Eye (tissue), 1 donor: Measurements from ENCODE around the gene PTPRE.
A peak's percentile ranks its signal among the peaks of the same experiment; 100 is the strongest.

Experiments used
- DNase-seq: peaks from one replicate; pipeline ENCODE4 v3.0.0-alpha.2; 2015

Gene PTPRE

DNA sequence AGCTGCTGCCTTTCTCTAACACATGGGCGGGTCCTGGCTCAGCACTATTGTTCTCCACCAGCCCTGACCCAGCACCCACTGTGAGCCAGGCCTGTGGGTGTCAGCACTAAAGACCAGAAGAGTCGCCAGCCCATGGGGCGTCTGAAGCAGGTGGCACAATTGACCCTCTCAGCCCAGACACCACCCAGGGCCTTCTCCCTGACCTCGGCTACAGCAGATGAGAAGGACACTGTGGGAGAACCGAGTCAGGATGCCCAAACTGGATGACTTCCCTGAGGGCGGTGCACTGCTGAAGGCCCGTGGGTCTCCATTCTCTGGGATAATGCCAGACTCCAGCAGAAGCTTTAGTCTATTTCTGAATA, 122.4 kb downstream of the PTPRE start:
- no peak for DNase-seq

DNA sequence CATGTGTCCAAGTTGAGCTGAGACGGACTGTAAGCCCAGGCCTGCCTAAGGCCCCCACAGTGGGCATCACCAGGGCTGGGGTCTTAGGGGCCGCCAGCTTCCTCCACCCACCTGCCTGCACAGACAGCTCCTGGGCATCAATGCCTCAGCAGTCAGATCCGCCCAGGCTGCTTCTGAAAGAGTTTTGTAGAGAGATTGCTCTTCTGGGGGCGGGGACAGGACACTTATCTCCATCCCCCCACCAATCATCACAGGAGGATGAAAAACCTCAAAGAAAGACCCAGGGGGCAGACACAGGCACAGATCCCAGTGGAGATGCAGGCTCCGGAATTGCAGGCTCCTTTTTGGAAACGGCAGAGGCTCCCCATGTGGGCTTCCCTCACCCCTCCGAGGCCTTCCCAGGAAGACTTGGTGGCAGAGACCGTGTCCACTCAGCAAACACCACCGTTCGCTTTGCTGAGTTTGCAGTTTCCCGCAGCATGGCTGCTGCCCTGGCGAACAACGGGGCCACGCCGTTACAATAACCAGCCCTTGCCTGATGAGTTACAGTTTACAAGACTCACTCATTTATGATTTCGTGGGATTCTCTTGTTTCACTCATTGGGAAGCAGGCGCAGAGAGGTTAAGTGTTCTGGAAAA, 122.9 kb downstream of the PTPRE start:
- no peak for DNase-seq

- DNase-seq, result no peak
Measured at GRCh38 chr10:128030498-128031072, 123.7 kb downstream of the PTPRE start.

GRCh38 chr10:128031216-128031615, 124.3 kb downstream of the PTPRE start:
- DNase-seq, result no peak

DNA sequence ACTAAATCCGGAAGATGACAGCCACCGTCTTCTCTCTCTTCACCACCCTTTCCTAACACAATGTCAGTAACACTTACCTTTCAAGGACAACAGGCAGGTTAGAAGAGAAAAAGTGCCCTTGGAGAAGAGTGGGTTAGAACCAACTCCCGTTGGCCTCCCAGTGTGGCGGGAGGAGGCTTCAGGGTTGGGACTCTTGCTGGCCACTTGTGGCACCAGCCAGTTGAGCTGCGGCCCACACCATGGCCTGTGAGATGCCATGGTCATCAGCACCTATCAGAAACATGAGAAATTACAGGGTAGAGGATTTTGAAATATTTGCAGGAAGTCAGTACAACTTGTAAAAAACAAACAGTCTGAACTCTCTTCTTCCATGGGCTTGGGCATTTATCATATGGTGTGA, 125.6 kb downstream of the PTPRE start:
- no peak for DNase-seq

- DNase-seq, result no peak
Measured at GRCh38 chr10:128035557-128035973, 128.7 kb downstream of the PTPRE start.

DNA sequence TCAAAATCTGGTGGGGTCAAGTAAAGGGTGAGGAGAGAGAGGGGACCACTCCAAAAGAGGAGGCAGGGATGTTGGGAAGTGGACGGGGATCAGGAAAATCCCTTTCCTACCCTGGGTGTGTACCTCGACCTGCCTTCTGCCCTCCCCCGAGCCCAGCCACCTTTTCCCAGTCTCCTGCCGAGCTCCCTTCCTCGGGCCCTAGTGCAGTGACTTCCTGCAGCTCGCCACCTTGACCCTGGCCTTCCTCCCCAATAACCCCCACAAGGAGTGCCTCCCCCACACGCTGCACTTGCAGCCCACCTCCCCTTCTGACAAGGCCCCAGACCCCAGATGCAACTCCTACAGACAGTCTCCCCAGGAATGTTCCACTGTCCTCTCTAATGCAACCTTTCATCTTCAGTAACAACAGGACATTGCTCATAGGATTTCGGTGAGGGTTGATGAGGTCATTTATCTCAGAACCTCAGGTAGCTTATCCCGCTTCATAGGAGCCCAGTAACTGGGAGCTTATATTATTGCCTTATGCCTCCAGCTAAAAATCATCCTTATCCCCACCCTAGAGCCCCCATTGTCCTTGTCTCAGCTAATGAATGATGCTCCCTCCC, 129.2 kb downstream of the PTPRE start:
- no peak for DNase-seq

DNA sequence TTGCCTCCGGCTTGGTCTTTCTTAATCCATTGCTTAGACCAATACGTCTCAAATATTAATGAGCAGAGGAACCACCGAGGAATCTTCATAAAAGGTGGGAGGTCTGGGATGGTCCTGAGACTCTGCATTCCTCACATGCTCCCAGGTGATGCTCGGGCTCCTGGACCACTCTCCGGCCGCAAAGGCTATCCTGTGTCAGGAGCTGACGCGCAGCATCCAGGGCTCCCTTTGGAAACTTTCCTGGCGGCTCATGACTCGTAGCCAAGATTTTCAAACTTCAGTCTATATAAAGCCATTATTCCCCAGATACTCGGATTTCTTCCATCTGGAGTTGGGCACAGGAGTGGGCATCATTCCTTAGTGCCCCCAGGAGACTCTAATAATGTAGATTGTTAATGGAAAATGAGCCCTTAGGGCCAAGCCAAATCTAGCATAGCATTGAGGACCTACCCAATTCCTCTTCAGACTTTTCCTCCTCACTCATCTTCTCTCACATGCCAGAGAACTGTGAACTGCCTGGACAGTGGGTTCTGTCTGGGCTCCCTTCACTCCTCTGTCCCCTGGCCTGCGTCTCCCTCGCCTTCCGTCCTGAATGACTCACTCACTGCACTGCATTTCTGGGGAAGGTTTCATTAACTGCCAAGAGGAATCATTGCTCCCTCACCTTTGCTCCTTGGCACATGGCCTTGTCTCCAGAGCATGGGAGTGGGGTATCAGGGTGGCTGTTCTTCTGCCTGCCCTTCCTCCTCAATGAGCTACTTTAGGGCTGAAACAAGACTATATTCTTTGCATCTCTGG, 130.0 kb downstream of the PTPRE start:
- no peak for DNase-seq

- no peak for DNase-seq
Measured at GRCh38 chr10:128040096-128040495, 133.2 kb downstream of the PTPRE start.

DNA sequence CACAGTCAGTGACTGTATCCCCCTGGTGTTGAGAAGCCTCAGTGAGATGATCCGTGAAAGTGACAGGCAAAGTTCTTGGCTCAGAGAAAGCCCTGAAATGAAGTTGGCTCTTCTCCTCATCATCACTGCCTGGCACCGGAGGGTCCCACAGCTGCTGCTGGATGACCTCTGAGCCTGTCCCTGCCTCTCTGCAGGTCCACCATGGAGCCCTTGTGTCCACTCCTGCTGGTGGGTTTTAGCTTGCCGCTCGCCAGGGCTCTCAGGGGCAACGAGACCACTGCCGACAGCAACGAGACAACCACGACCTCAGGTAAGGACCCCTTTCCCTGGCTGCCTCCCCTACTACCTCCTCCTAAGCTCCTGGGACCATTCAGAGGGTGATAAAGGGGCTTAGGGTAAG, 133.8 kb downstream of the PTPRE start:
- no peak for DNase-seq

DNA sequence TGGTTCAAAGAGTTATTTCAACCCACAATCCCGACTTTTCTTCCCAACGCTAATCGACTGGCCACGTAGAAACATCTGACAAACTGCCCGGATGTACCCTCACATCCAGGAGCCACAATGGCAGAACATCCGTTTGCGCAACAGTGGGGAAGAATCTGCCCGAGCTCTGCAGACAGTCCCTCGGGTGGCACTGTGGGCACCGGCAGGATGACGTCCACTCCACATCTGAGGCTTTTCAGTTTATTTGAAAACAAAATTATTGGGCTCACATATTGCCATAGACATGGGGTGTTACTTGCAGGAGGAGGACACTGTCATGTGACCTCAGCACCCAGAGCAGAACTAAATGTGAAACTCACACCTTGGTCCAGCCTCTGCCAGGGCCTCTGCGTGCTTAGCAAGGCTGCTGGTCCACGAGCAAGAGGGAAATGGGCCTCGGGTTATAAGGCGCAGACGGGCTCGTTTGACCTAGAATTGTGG, 135.3 kb downstream of the PTPRE start:
- no peak for DNase-seq

GRCh38 chr10:128043259-128044045, 136.5 kb downstream of the PTPRE start:
- DNase-seq, result no peak

- no peak for DNase-seq
Measured at GRCh38 chr10:128044186-128044585, 137.3 kb downstream of the PTPRE start.

- no peak for DNase-seq
Measured at GRCh38 chr10:128044961-128045832, 138.3 kb downstream of the PTPRE start.

DNA sequence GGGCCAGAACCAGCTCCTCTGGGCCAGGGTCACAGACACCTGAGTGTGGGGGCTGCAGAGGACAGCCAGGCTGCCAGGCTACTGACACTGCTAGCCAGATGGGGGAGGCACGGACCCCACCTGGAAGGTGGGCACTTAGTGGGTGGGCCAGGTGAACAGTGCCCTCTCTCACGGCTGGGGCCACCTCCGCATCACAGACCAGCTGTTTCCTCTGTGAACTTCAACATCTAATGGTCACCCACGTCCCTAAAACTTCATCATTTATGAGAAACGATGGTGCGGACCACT, 138.9 kb downstream of the PTPRE start:
- DNase-seq, result no peak

- no peak for DNase-seq
Measured at GRCh38 chr10:128046156-128046952, 139.5 kb downstream of the PTPRE start.

GRCh38 chr10:128046953-128047290, 140.0 kb downstream of the PTPRE start:
- no peak for DNase-seq

GRCh38 chr10:128047351-128047750, 140.4 kb downstream of the PTPRE start:
- no peak for DNase-seq

- peak; percentile 38 for DNase-seq
Measured at GRCh38 chr10:128047991-128048818, 141.3 kb downstream of the PTPRE start.

DNA sequence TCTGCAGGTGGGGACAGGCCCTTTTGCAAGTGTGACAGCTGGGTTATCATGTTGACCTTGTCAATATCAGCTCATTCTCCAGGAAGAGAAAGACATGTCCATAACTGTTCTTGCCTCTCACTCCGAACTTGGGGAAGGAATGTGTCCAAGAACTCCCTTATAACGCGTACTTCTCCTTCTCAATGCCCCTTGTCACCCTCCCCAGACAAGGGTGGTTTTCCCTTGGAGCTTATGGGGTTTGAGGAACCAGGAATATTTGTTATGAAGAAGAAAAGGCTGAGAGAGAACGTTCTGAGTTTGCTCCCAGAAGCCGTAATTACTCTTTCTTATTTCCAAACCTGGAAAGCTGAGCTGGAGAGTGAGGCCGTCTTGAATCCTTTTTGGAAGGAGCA, 141.9 kb downstream of the PTPRE start:
- no peak for DNase-seq
